K562 (cell line): ENCODE data around the gene DHX38. TPM values are rescaled to one million over a fixed set of nuclear protein-coding genes. Genes with fewer than 3 reads are reported as not detected.

Experiments
- ARNT ChIP-seq, 2 experiments: fragments of 450-650 bp; IDR thresholded peaks; 2 replicates each; pipeline ENCODE4 v1.6.1; 2016; ENCODE audit warnings: mild to moderate bottlenecking in 1 of 2
- C11orf30 ChIP-seq: fragments of 450-650 bp; IDR thresholded peaks from 2 replicates; pipeline ENCODE4 v1.6.1; 2016; ENCODE audit warnings: low read depth, mild to moderate bottlenecking
- CBX2 ChIP-seq: fragments of 200-600 bp; sonication (generic); IDR thresholded peaks from one replicate; pipeline ENCODE4 v1.6.1; 2012; ENCODE audit warnings: mild to moderate bottlenecking, low read length, inconsistent platforms; ENCODE audit not compliant: insufficient read depth, poor library complexity, severe bottlenecking
- COPS2 ChIP-seq: fragments of 450-650 bp; conservative IDR thresholded peaks from 2 replicates; pipeline ENCODE4 v1.6.1; 2016; ENCODE audit warnings: mild to moderate bottlenecking, moderate library complexity
- FOXK2 ChIP-seq, 2 experiments: fragments of 450-650 bp; IDR thresholded peaks in 1 of 2; conservative IDR thresholded peaks in 1 of 2; 2 replicates each; pipeline ENCODE4 v1.6.1; 2016; ENCODE audit warnings: low read depth in 2 of 2, mild to moderate bottlenecking in 1 of 2
- KAT7 ChIP-seq: sonication (generic); formaldehyde crosslinking; IDR thresholded peaks from 2 replicates; pipeline ENCODE4 v1.8.0; 2022; ENCODE audit warnings: missing genetic modification reagents, mild to moderate bottlenecking, borderline replicate concordance
- NR2C1 ChIP-seq, 2 experiments: fragments of 450-650 bp; IDR thresholded peaks; 2 replicates each; pipeline ENCODE4 v1.6.1; 2017; ENCODE audit warnings: mild to moderate bottlenecking in 2 of 2, antibody characterized with exemption in 1 of 2, inconsistent platforms in 1 of 2, missing compliant biosample characterization in 1 of 2, missing genetic modification characterization in 1 of 2
- RBM17 ChIP-seq: fragments of 200-400 bp; formaldehyde crosslinking; IDR thresholded peaks from 2 replicates; pipeline ENCODE4 v1.6.1; 2017; ENCODE audit warnings: low read depth, mild to moderate bottlenecking, low read length, borderline replicate concordance
- RHOXF2B ChIP-seq: fragments of 250-450 bp; sonication (Bioruptor Pico); conservative IDR thresholded peaks from 2 replicates; pipeline ENCODE4 v1.5.1; 2021
- SIRT6 ChIP-seq: IDR thresholded peaks from one replicate; pipeline ENCODE4 v1.6.1; 2012; ENCODE audit warnings: low read depth, mild to moderate bottlenecking, control low read depth, inconsistent platforms, low read length, moderate library complexity
- TRIM28 ChIP-seq: fragments of 450-650 bp; IDR thresholded peaks from 2 replicates; pipeline ENCODE4 v1.6.1; 2017
- XRCC5 ChIP-seq: fragments of 200-400 bp; formaldehyde crosslinking; IDR thresholded peaks from 2 replicates; pipeline ENCODE4 v1.6.1; 2017; ENCODE audit warnings: low read depth, mild to moderate bottlenecking, low read length
- ZEB2 ChIP-seq: fragments of 450-650 bp; IDR thresholded peaks from 2 replicates; pipeline ENCODE4 v1.6.1; 2016
- ZSCAN32 ChIP-seq: fragments of 450-650 bp; formaldehyde crosslinking; IDR thresholded peaks from 2 replicates; pipeline ENCODE4 v1.4.0; 2020; ENCODE audit warnings: mild to moderate bottlenecking, moderate library complexity
- polyA plus RNA-seq, 8 experiments: library from polyadenylated mRNA; depleted of rRNA in 4 of 8; stranded (reverse) in 5 of 8; unstranded in 3 of 8; fragments of >200 nt; fragmentation: Nextera tagmentation in 2 of 8; fragmentation: Illumina TruSeq in 1 of 8; extraction: Ambion mirVana in 2 of 8; extraction: Trizol in 1 of 8; gene quantifications; 2 replicates each; pipeline versions ENCODE4 v1.2.1 to v1.2.3, GENCODE V29; 2011 to 2014; ENCODE audit warnings: inconsistent platforms in 1 of 8, missing spikeins in 1 of 8
- total RNA-seq, 7 experiments: library from RNA; depleted of rRNA in 6 of 7; stranded (reverse); fragments of >200 nt in 6 of 7; fragmentation: Illumina TruSeq in 2 of 7; extraction: Trizol in 2 of 7; gene quantifications; 2 replicates each; pipeline versions ENCODE4 v1.2.1 to v1.2.3, GENCODE V29; 2011 to 2021; ENCODE audit warnings: low replicate concordance in 1 of 7
- TF ChIP-seq, protein P1 (sequence below): fragments of 150-350 bp; IDR thresholded peaks from 2 replicates; pipeline ENCODE4 v1.6.1; 2014; ENCODE audit warnings: low read depth, mild to moderate bottlenecking, low read length, borderline replicate concordance
- TF ChIP-seq, protein P2 (sequence below): fragments of 200-400 bp; formaldehyde crosslinking; IDR thresholded peaks from 2 replicates; pipeline ENCODE4 v1.6.1; 2017; ENCODE audit warnings: mild to moderate bottlenecking, low read depth, low read length, moderate library complexity
- TF ChIP-seq, protein P3 (sequence below), 2 experiments: fragments of 450-650 bp; IDR thresholded peaks; 2 replicates each; pipeline ENCODE4 v1.6.1; 2018; ENCODE audit warnings: mild to moderate bottlenecking in 2 of 2, low read depth in 1 of 2; ENCODE audit not compliant: partially characterized antibody in 2 of 2

DHX38 gene
- total and polyA plus RNA-seq, 9 of the 15 experiments (the other 6 are each of a cell fraction or from before 2014, with no cell fraction given), result 2.8 to 76.8 (median 40.8) TPM

DNA sequence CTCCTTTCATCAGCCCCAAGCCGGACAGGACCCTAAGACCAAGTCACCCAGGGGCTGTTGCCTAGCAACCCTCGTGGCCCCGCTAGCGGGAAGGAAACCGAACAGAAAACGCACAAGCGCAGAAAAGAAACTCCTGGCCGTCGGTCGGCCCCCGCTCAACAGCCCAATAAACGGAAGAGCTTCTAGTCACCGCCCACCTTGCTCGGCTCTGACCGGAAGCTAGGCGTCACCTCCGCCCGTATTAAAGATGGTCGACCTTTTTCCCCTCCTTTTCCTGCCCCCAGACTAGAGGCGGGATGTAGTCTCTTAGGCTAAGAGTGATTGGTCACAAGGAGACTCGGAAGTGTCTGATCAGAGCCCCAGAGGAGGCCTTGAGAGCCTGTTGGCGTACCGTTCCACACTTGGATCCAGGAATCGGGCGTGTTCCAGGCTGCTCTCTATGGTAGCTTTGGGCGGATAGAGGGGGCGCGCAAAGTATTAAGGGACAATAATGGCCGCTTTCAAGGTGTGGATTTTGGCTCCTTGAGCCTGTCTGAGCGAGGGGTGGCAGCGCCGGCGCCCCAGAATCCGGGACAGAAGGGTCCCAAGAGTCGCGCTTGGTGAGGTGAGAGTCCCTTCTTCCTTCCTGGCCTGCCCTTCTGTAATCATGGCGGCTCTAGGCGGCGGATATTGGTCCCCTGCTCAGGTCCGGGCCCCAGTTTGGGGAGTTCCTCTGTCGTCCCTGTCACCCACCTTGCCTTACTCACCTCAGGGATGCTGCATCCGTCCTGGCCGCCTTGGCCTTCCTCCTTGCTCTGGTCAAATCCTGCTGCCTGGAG lies at the start of gene DHX38, which contains the start of gene TXNL4B (continued):
- TF ChIP-seq NR2C1 (IDR thresholded peaks at IDR 0.05) (peak; percentile 89), NR2C1 (tag; IDR thresholded peaks at IDR 0.05) (peak; percentile 90), ZSCAN32 (no peak), SIRT6 (no peak), KAT7 (0 out of 2 replicates have a peak, but pooled peaks have one; percentile 15), RHOXF2B (CRISPR knock-in tag) (no peak), TRIM28 (no peak), CBX2 (no peak), XRCC5 (peak; percentile 77; the same call in 1 of the 2 replicates), C11orf30 (peak; percentile 94), ARNT (IDR thresholded peaks at IDR 0.05) (0 out of 4 replicates have a peak, but pooled peaks of 1 of the 2 experiments have one; percentile 19), FOXK2 (conservative IDR thresholded peaks at IDR 0.05 in 1 of 2, IDR thresholded peaks at IDR 0.05 in 1 of 2; ENCODE audit: low read depth in 2 of 2) (peak; percentile 71 to 81; a peak in 3 of 4 replicates), RBM17 (no peak), COPS2 (no peak), ZEB2 (0 out of 2 replicates have a peak, but pooled peaks have one; percentile 14)
- TF ChIP-seq, protein P1, sequence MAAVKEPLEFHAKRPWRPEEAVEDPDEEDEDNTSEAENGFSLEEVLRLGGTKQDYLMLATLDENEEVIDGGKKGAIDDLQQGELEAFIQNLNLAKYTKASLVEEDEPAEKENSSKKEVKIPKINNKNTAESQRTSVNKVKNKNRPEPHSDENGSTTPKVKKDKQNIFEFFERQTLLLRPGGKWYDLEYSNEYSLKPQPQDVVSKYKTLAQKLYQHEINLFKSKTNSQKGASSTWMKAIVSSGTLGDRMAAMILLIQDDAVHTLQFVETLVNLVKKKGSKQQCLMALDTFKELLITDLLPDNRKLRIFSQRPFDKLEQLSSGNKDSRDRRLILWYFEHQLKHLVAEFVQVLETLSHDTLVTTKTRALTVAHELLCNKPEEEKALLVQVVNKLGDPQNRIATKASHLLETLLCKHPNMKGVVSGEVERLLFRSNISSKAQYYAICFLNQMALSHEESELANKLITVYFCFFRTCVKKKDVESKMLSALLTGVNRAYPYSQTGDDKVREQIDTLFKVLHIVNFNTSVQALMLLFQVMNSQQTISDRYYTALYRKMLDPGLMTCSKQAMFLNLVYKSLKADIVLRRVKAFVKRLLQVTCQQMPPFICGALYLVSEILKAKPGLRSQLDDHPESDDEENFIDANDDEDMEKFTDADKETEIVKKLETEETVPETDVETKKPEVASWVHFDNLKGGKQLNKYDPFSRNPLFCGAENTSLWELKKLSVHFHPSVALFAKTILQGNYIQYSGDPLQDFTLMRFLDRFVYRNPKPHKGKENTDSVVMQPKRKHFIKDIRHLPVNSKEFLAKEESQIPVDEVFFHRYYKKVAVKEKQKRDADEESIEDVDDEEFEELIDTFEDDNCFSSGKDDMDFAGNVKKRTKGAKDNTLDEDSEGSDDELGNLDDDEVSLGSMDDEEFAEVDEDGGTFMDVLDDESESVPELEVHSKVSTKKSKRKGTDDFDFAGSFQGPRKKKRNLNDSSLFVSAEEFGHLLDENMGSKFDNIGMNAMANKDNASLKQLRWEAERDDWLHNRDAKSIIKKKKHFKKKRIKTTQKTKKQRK, result peak; percentile 64; the same call in 1 of the 2 replicates
- TF ChIP-seq, protein P2, sequence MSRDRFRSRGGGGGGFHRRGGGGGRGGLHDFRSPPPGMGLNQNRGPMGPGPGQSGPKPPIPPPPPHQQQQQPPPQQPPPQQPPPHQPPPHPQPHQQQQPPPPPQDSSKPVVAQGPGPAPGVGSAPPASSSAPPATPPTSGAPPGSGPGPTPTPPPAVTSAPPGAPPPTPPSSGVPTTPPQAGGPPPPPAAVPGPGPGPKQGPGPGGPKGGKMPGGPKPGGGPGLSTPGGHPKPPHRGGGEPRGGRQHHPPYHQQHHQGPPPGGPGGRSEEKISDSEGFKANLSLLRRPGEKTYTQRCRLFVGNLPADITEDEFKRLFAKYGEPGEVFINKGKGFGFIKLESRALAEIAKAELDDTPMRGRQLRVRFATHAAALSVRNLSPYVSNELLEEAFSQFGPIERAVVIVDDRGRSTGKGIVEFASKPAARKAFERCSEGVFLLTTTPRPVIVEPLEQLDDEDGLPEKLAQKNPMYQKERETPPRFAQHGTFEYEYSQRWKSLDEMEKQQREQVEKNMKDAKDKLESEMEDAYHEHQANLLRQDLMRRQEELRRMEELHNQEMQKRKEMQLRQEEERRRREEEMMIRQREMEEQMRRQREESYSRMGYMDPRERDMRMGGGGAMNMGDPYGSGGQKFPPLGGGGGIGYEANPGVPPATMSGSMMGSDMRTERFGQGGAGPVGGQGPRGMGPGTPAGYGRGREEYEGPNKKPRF, result no peak
- TF ChIP-seq, protein P3, sequence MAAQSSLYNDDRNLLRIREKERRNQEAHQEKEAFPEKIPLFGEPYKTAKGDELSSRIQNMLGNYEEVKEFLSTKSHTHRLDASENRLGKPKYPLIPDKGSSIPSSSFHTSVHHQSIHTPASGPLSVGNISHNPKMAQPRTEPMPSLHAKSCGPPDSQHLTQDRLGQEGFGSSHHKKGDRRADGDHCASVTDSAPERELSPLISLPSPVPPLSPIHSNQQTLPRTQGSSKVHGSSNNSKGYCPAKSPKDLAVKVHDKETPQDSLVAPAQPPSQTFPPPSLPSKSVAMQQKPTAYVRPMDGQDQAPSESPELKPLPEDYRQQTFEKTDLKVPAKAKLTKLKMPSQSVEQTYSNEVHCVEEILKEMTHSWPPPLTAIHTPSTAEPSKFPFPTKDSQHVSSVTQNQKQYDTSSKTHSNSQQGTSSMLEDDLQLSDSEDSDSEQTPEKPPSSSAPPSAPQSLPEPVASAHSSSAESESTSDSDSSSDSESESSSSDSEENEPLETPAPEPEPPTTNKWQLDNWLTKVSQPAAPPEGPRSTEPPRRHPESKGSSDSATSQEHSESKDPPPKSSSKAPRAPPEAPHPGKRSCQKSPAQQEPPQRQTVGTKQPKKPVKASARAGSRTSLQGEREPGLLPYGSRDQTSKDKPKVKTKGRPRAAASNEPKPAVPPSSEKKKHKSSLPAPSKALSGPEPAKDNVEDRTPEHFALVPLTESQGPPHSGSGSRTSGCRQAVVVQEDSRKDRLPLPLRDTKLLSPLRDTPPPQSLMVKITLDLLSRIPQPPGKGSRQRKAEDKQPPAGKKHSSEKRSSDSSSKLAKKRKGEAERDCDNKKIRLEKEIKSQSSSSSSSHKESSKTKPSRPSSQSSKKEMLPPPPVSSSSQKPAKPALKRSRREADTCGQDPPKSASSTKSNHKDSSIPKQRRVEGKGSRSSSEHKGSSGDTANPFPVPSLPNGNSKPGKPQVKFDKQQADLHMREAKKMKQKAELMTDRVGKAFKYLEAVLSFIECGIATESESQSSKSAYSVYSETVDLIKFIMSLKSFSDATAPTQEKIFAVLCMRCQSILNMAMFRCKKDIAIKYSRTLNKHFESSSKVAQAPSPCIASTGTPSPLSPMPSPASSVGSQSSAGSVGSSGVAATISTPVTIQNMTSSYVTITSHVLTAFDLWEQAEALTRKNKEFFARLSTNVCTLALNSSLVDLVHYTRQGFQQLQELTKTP (IDR thresholded peaks at IDR 0.05; ENCODE audit: low read depth in 1 of 2, partially characterized antibody in 2 of 2), result no peak
